NCI-H2227 (cell line): Measurements from ENCODE around the gene COL4A2.
"Not testable (repeated sequence)": the region's sequence is repeated elsewhere in the genome, so short reads cannot be mapped to it uniquely, and the experiment has no call there.

Experiments
- DNase-seq: peaks from one replicate; lab custom pipeline; 2025; ENCODE audit not compliant: unreplicated experiment; lab: John Stamatoyannopoulos, UW

The COL4A2 gene

GRCh38 chr13:110484290-110485048 is 177.4 kb downstream of the COL4A2 start:
- no peak for DNase-seq

- DNase-seq, result no peak
Measured at GRCh38 chr13:110485604-110486003, 178.5 kb downstream of the COL4A2 start.

- no peak for DNase-seq
Measured at GRCh38 chr13:110486061-110486715, 179.1 kb downstream of the COL4A2 start.

GRCh38 chr13:110486880-110487279 is 179.8 kb downstream of the COL4A2 start:
- not testable (repeated sequence) for DNase-seq

- DNase-seq, result no peak
Measured at GRCh38 chr13:110490009-110490770, 183.1 kb downstream of the COL4A2 start.

GRCh38 chr13:110491869-110492678 is 185.0 kb downstream of the COL4A2 start:
- no peak for DNase-seq

GRCh38 chr13:110492679-110493593 is 185.9 kb downstream of the COL4A2 start:
- no peak for DNase-seq

GRCh38 chr13:110493613-110494012 is 186.5 kb downstream of the COL4A2 start:
- no peak for DNase-seq

- DNase-seq, result no peak
Measured at GRCh38 chr13:110495376-110495775, 188.3 kb downstream of the COL4A2 start.

- DNase-seq, result no peak
Measured at GRCh38 chr13:110495881-110496280, 188.8 kb downstream of the COL4A2 start.

GRCh38 chr13:110496281-110496680 is 189.2 kb downstream of the COL4A2 start:
- no peak for DNase-seq

- DNase-seq, result no peak
Measured at GRCh38 chr13:110497003-110497402, 189.9 kb downstream of the COL4A2 start.

GRCh38 chr13:110497896-110498295 is 190.8 kb downstream of the COL4A2 start:
- not testable (repeated sequence) for DNase-seq

GRCh38 chr13:110498327-110498726 is 191.2 kb downstream of the COL4A2 start:
- DNase-seq, result no peak

- DNase-seq, result no peak
Measured at GRCh38 chr13:110498765-110499164, 191.7 kb downstream of the COL4A2 start.

- DNase-seq, result no peak
Measured at GRCh38 chr13:110499621-110500281, 192.7 kb downstream of the COL4A2 start.

GRCh38 chr13:110500341-110500740 is 193.3 kb downstream of the COL4A2 start:
- DNase-seq, result no peak

- no peak for DNase-seq
Measured at GRCh38 chr13:110501188-110501587, 194.1 kb downstream of the COL4A2 start.
